SK-N-MC (cell line): ENCODE data around the gene NRP2.

ENCODE experiments used
- DNase-seq: peaks from one replicate; pipeline ENCODE4 v3.0.0-alpha.2; 2011; ENCODE audit warnings: low read depth, low spot score
- H3K27ac ChIP-seq: fragments of 200-600 bp; sonication (generic); 2 replicates; pipeline ENCODE4 v1.5.1; 2016; ENCODE audit warnings: mixed run types
- H3K36me3 ChIP-seq: fragments of 200-600 bp; sonication (generic); 2 replicates; pipeline ENCODE4 v1.6.1; 2017; ENCODE audit warnings: antibody characterized with exemption, low read length, mixed read lengths; ENCODE audit not compliant: insufficient read depth
- H3K4me3 ChIP-seq: fragments of 200-600 bp; sonication (generic); 2 replicates; pipeline ENCODE4 v1.5.1; 2016
- H3K9ac ChIP-seq: fragments of 200-600 bp; sonication (generic); 2 replicates; pipeline ENCODE4 v1.8.0; 2017; ENCODE audit warnings: mixed run types, mixed read lengths; ENCODE audit not compliant: insufficient read length
- H3K9me3 ChIP-seq: fragments of 200-600 bp; sonication (generic); 2 replicates; pipeline ENCODE4 v1.6.1; 2017; ENCODE audit warnings: low read depth, mild to moderate bottlenecking, antibody characterized with exemption, low read length, moderate library complexity, mixed read lengths
- EZH2 ChIP-seq: fragments of 200-600 bp; sonication (generic); IDR thresholded peaks from one replicate; pipeline ENCODE4 v1.6.1; 2017; ENCODE audit warnings: antibody characterized with exemption
- FOXP2 ChIP-seq: optimal IDR thresholded peaks from 2 replicates; pipeline ENCODE3; 2011; ENCODE audit warnings: mild to moderate bottlenecking, moderate library complexity; ENCODE audit not compliant: insufficient read depth; ENCODE audit errors: extremely low read length, control extremely low read depth
- POLR2AphosphoS5 ChIP-seq: IDR thresholded peaks from 2 replicates; pipeline ENCODE4 v1.6.1; 2012; ENCODE audit warnings: mild to moderate bottlenecking, low read depth, low read length, borderline replicate concordance

NRP2 gene

DNA sequence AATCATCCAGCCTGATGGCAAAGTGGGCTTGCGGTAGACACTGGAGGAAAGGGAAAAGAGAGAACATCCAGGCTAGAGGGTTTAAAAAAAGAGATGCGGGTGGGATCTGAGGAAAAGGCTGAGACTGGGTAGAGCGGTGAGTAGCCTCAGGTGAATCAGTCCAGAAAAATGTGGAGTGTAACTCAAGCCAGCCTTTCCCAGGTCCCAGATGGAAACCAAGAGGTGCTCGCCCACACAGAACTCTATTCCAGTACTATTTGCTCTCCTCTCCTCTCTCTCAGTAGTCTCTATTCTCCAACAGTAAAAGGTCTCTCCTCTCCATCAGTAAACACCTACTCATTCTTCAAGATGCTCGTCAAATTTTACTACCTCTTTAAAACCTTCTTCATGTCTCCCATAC is 38.3 kb upstream of the NRP2 start:
- no peak overlapping the region for H3K27ac ChIP-seq
- TF ChIP-seq EZH2, result no peak
- TF ChIP-seq FOXP2, result no peak
- no peak for TF ChIP-seq POLR2AphosphoS5
- H3K9ac ChIP-seq, result no peak overlapping the region
- no peaks in the 10 kb centered on the region for H3K9me3 ChIP-seq
- no peak overlapping the region for H3K4me3 ChIP-seq
- no peak for DNase-seq
- H3K36me3 ChIP-seq, result no peaks in the 10 kb centered on the region

DNA sequence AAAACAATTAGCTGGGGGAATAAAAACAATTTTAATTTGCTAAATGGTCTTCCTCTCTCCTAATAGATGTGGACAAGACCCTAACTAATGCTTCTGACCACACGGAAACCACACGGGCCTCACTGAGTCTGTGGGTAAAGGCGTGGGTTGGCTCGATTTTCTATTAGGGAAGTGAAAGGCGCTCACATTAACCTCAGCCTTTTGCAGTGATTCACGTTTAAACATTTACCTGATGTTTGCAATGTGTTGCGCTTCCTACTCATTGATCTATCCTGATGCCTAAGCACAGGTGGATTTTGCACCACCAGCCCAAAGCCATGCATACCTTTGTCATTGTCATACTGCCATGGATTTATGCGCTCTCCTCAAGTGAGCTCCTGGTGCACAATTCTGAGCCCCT is 35.6 kb upstream of the NRP2 start:
- H3K36me3 ChIP-seq, result no peaks in the 10 kb centered on the region
- no peak for DNase-seq
- H3K9me3 ChIP-seq, result no peaks in the 10 kb centered on the region
- H3K27ac ChIP-seq, result no peak overlapping the region
- H3K9ac ChIP-seq, result no peak overlapping the region
- TF ChIP-seq POLR2AphosphoS5, result no peak
- TF ChIP-seq EZH2, result no peak
- no peak for TF ChIP-seq FOXP2
- H3K4me3 ChIP-seq, result no peak overlapping the region

- H3K27ac ChIP-seq, result no peak overlapping the region
- H3K9me3 ChIP-seq, result no peaks in the 10 kb centered on the region
- H3K9ac ChIP-seq, result no peak overlapping the region
- H3K4me3 ChIP-seq, result no peak overlapping the region
- no peak for TF ChIP-seq EZH2
- TF ChIP-seq POLR2AphosphoS5, result no peak
- no peak for TF ChIP-seq FOXP2
- no peak for DNase-seq
- H3K36me3 ChIP-seq, result no peaks in the 10 kb centered on the region
These were observed 31.9 kb upstream of the NRP2 start for GRCh38 chr2:205650450-205650849.

DNA sequence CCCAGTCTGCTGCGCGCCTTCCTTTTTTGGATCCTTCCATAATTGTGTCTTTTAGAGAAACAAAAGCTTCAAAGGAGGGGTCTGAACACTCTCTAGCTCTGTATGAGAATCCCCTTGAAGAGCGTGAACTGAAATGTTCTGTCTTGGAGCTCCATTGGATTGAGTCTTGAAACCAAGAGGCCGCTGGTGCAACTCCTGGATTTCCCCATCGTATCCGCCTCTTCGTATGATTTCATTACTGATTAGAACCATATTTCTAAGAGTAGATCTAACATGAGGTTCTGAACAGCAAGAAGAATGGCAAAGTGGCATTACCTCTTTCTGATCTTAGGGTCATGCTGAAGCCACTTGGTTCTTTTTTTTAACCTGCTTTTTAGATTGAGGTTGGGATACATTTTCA is 31.4 kb upstream of the NRP2 start:
- Histone ChIP-seq H3K9ac (no peak overlapping the region), H3K27ac (no peak overlapping the region), H3K4me3 (no peak overlapping the region), H3K9me3 (no peaks in the 10 kb centered on the region), H3K36me3 (no peaks in the 10 kb centered on the region)
- no peak for TF ChIP-seq POLR2AphosphoS5
- no peak for TF ChIP-seq EZH2
- TF ChIP-seq FOXP2, result no peak
- DNase-seq, result no peak

DNA sequence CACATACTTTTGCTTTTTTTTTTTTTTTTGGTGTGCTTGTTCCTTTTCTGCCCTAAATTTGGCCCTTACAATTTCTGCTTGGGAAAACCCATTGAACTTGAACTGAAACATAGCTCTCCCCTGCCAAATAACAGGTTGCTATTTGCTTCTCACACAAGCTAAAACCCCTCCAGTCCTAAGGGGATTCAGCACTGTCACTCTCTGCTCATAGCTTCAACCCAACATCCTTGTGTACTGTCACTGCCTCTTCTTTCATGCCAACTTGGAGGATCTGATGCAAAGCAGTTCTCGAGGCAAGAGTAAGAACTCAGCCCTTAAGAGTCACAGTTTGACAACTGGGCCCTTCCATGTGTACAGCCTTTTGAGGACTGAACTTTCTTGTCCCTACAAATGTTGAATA is 30.6 kb upstream of the NRP2 start:
- DNase-seq, result no peak
- Histone ChIP-seq H3K36me3 (no peaks in the 10 kb centered on the region), H3K27ac (no peak overlapping the region), H3K9me3 (no peaks in the 10 kb centered on the region), H3K4me3 (no peak overlapping the region), H3K9ac (no peak overlapping the region)
- TF ChIP-seq FOXP2, result no peak
- no peak for TF ChIP-seq POLR2AphosphoS5
- TF ChIP-seq EZH2, result no peak

DNA sequence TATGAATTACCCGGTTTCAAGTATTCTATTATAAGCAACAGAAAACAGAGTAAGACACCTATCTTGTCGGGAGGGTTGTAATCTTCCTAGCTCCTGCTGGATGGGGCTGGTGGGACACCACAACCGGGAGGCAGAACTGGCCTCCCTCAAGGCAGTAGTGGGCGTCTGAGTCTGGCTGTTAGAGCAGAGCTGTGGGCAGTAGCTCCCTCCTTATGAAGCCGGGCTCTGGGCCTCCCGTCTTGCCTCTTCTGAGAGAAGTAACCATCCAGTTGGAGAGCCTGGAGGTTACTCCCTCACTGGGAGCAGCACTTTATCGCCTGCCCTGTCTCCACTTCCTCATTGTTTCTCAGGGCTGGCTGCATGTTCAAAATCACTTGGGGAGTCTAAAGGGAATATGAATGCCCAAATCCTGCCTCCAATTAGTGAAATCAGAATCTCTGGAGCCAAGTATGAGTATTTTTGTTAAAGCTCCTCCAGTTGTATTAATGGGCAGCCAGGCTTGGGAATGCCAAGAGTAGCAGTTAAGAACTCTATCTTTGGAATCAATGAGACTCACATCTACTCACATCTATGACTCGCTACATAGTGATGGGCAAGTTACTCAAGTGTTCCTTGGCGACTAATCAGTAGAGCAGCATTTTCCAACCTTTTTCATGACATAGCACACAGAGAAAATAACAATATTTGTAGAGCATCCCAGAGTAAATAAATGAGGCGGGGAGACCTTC is 27.3 kb upstream of the NRP2 start:
- TF ChIP-seq POLR2AphosphoS5 (no peak), FOXP2 (no peak), EZH2 (no peak)
- Histone ChIP-seq H3K9ac (no peak overlapping the region), H3K9me3 (no peaks in the 10 kb centered on the region), H3K36me3 (no peaks in the 10 kb centered on the region), H3K4me3 (no peak overlapping the region), H3K27ac (no peak overlapping the region)
- no peak for DNase-seq

GRCh38 chr2:205655779-205656456 is 26.4 kb upstream of the NRP2 start:
- H3K4me3 ChIP-seq, result no peak overlapping the region
- H3K9me3 ChIP-seq, result no peaks in the 10 kb centered on the region
- H3K9ac ChIP-seq, result no peak overlapping the region
- no peak for DNase-seq
- no peaks in the 10 kb centered on the region for H3K36me3 ChIP-seq
- TF ChIP-seq FOXP2, result no peak
- TF ChIP-seq EZH2, result no peak
- TF ChIP-seq POLR2AphosphoS5, result no peak
- no peak overlapping the region for H3K27ac ChIP-seq

DNA sequence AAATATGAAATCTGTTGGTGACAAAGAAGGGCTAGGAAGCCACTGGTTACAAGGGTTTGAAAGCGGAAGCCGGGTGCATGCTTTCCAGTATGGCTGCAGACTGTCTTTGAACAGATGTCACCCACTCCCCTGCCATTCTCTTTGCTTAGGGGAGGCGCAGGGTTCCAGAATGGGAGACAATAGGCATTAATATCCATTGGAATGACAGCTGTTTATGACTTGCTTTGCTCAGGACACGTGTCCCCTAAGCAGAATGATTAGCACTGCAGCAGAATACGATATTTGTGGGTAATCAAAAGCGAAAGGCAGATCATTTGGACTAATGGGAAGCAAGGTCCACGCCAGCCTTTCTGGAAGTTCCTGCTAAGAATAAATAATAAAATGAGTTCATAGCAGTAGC is 25.8 kb upstream of the NRP2 start:
- no peak for TF ChIP-seq FOXP2
- TF ChIP-seq POLR2AphosphoS5, result no peak
- TF ChIP-seq EZH2, result no peak
- H3K36me3 ChIP-seq, result no peaks in the 10 kb centered on the region
- no peak for DNase-seq
- no peak overlapping the region for H3K9ac ChIP-seq
- H3K27ac ChIP-seq, result no peak overlapping the region
- H3K9me3 ChIP-seq, result no peaks in the 10 kb centered on the region
- H3K4me3 ChIP-seq, result no peak overlapping the region

DNA sequence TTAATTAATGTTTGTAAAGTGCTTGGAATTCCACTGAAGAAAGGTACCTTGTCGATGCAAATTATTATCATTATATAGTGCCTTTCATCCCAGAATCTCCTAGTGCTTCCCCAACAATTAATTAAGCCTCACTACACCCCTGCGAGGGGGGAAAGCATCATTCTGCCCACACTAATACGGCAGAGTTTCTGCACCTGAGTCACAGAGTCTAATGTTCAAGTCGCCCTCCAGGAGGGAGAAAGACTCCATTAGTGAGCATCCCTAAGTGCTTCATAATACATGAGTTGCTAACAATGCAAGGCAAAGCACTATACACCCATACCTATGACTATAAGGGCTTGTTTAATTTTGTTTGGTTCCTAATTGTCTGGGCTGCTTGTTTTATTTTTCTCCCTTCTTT is 25.4 kb upstream of the NRP2 start:
- H3K36me3 ChIP-seq, result no peaks in the 10 kb centered on the region
- TF ChIP-seq POLR2AphosphoS5 (no peak), FOXP2 (no peak), EZH2 (no peak)
- no peak overlapping the region for H3K27ac ChIP-seq
- H3K9ac ChIP-seq, result no peak overlapping the region
- DNase-seq, result no peak
- no peak overlapping the region for H3K4me3 ChIP-seq
- H3K9me3 ChIP-seq, result no peaks in the 10 kb centered on the region
